Omental fat pad (tissue), 4 donors: ENCODE data around the gene XIAP. TPM values are rescaled to one million over a fixed set of nuclear protein-coding genes. Genes with fewer than 3 reads are reported as not detected.

Experiments
- ATAC-seq: fragments of 150-250 bp; one replicate; pipeline ENCODE4 v1.9.1; 2016; ENCODE audit warnings: mild to moderate bottlenecking, moderate library complexity; ENCODE audit not compliant: low FRiP score
- DNase-seq: peaks from one replicate; pipeline ENCODE4 v3.0.0-alpha.2; 2019; ENCODE audit warnings: low spot score
- CTCF ChIP-seq, 3 donors: fragments of 450-650 bp; IDR thresholded peaks; one replicate each; pipeline ENCODE4 v1.5.1; 2016 to 2017; ENCODE audit warnings: antibody characterized with exemption in 3 of 3, mild to moderate bottlenecking in 3 of 3, moderate library complexity in 2 of 3
- total RNA-seq, 4 donors: library from RNA; depleted of rRNA; stranded (reverse); fragments of >200 nt; gene quantifications; one replicate each; pipeline ENCODE4 v1.1.0, GENCODE V29; 2016

Gene XIAP
- total RNA-seq, 4 donors from 2014 or later, result 22.5 to 35.8 (median 24.9) TPM

GRCh38 chrX:123851079-123851478 is 8.8 kb upstream of the XIAP start:
- ATAC-seq, result no peak
- no peak for TF ChIP-seq CTCF (IDR thresholded peaks at IDR 0.05)
- no peak for DNase-seq

- ATAC-seq (no peak), DNase-seq (no peak)
- TF ChIP-seq CTCF (IDR thresholded peaks at IDR 0.05), result no peak
Observed at GRCh38 chrX:123854329-123854728, 5.5 kb upstream of the XIAP start.

GRCh38 chrX:123859409-123859845 is 426 bp upstream of the XIAP start:
- DNase-seq, result no peak
- peak; percentile 64 for ATAC-seq
- no peak for TF ChIP-seq CTCF (IDR thresholded peaks at IDR 0.05)

- TF ChIP-seq CTCF (IDR thresholded peaks at IDR 0.05), result no peak
- ATAC-seq (no peak), DNase-seq (no peak)
Observed at GRCh38 chrX:123860983-123861382, 1.1 kb downstream of the XIAP start.

- ATAC-seq, result no peak
- TF ChIP-seq CTCF (IDR thresholded peaks at IDR 0.05), result no peak
Observed at GRCh38 chrX:123869488-123869887, 9.6 kb downstream of the XIAP start.

GRCh38 chrX:123871309-123871708 is 11.5 kb downstream of the XIAP start:
- no peak for TF ChIP-seq CTCF (IDR thresholded peaks at IDR 0.05)
- DNase-seq, result no peak
- no peak for ATAC-seq

More at GRCh38 chrX:123869488-123869887, 9.6 kb downstream of the XIAP start:
- no peak for DNase-seq

GRCh38 chrX:123873956-123874355 is 14.1 kb downstream of the XIAP start:
- TF ChIP-seq CTCF (IDR thresholded peaks at IDR 0.05), result no peak
- DNase-seq (no peak), ATAC-seq (no peak)
